Measurements from ENCODE around the gene FAM3A.

DNA sequence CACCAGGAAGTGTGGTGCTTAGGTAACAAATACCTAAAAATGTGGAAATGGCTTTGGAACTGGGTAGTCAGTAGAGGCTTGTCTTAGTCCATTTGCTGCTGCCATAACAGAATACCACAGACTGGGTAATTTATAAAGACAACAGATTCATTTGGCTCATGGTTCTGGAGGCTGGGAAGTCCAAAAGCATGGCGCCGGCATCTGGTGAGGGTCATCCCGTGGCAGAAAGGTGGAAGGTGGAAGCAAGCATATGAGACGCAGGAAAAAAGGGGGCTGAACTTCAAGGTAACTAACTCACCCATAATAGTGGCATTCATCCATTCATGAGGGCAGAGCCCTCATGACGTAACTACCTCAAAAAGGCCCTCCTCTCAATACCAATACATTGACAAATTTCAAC is 6.6 kb downstream of the FAM3A start:
- TF ChIP-seq POLR2AphosphoS5 (IDR thresholded peaks at IDR 0.05; ENCODE audit: low read depth) (no peak), NANOG (IDR thresholded peaks at IDR 0.05; ENCODE audit: borderline replicate concordance) (no peak), EZH2 (IDR thresholded peaks at IDR 0.05; ENCODE audit: low read depth, unreplicated experiment) (no peak), EZH2phosphoT487 (IDR thresholded peaks at IDR 0.05; ENCODE audit: unreplicated experiment) (no peak), JUNB (IDR thresholded peaks at IDR 0.05; ENCODE audit: unreplicated experiment) (no peak), CREB1 (CRISPR knock-in tag; IDR thresholded peaks at IDR 0.05; ENCODE audit: low read depth) (no peak), ZNF331 (CRISPR knock-in tag; IDR thresholded peaks at IDR 0.05; ENCODE audit: low read depth) (no peak)
- TF ChIP-seq, protein P1, sequence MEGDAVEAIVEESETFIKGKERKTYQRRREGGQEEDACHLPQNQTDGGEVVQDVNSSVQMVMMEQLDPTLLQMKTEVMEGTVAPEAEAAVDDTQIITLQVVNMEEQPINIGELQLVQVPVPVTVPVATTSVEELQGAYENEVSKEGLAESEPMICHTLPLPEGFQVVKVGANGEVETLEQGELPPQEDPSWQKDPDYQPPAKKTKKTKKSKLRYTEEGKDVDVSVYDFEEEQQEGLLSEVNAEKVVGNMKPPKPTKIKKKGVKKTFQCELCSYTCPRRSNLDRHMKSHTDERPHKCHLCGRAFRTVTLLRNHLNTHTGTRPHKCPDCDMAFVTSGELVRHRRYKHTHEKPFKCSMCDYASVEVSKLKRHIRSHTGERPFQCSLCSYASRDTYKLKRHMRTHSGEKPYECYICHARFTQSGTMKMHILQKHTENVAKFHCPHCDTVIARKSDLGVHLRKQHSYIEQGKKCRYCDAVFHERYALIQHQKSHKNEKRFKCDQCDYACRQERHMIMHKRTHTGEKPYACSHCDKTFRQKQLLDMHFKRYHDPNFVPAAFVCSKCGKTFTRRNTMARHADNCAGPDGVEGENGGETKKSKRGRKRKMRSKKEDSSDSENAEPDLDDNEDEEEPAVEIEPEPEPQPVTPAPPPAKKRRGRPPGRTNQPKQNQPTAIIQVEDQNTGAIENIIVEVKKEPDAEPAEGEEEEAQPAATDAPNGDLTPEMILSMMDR (conservative IDR thresholded peaks at IDR 0.05; ENCODE audit: low read depth in 2 of 2): no peak
- TF ChIP-seq, protein P2, sequence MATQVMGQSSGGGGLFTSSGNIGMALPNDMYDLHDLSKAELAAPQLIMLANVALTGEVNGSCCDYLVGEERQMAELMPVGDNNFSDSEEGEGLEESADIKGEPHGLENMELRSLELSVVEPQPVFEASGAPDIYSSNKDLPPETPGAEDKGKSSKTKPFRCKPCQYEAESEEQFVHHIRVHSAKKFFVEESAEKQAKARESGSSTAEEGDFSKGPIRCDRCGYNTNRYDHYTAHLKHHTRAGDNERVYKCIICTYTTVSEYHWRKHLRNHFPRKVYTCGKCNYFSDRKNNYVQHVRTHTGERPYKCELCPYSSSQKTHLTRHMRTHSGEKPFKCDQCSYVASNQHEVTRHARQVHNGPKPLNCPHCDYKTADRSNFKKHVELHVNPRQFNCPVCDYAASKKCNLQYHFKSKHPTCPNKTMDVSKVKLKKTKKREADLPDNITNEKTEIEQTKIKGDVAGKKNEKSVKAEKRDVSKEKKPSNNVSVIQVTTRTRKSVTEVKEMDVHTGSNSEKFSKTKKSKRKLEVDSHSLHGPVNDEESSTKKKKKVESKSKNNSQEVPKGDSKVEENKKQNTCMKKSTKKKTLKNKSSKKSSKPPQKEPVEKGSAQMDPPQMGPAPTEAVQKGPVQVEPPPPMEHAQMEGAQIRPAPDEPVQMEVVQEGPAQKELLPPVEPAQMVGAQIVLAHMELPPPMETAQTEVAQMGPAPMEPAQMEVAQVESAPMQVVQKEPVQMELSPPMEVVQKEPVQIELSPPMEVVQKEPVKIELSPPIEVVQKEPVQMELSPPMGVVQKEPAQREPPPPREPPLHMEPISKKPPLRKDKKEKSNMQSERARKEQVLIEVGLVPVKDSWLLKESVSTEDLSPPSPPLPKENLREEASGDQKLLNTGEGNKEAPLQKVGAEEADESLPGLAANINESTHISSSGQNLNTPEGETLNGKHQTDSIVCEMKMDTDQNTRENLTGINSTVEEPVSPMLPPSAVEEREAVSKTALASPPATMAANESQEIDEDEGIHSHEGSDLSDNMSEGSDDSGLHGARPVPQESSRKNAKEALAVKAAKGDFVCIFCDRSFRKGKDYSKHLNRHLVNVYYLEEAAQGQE (IDR thresholded peaks at IDR 0.05; ENCODE audit: unreplicated experiment): no peak
- TF ChIP-seq, protein P3, sequence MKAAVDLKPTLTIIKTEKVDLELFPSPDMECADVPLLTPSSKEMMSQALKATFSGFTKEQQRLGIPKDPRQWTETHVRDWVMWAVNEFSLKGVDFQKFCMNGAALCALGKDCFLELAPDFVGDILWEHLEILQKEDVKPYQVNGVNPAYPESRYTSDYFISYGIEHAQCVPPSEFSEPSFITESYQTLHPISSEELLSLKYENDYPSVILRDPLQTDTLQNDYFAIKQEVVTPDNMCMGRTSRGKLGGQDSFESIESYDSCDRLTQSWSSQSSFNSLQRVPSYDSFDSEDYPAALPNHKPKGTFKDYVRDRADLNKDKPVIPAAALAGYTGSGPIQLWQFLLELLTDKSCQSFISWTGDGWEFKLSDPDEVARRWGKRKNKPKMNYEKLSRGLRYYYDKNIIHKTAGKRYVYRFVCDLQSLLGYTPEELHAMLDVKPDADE (IDR thresholded peaks at IDR 0.05): no peak

Data from GM23338 (cell line).